AG20443 (cell line): Measurements from ENCODE around the gene PEAR1.

Experiments used
- DNase-seq: peaks from one replicate; pipeline ENCODE4 v3.0.0; 2012; ENCODE audit warnings: low spot score, mixed read lengths

The PEAR1 gene

DNA sequence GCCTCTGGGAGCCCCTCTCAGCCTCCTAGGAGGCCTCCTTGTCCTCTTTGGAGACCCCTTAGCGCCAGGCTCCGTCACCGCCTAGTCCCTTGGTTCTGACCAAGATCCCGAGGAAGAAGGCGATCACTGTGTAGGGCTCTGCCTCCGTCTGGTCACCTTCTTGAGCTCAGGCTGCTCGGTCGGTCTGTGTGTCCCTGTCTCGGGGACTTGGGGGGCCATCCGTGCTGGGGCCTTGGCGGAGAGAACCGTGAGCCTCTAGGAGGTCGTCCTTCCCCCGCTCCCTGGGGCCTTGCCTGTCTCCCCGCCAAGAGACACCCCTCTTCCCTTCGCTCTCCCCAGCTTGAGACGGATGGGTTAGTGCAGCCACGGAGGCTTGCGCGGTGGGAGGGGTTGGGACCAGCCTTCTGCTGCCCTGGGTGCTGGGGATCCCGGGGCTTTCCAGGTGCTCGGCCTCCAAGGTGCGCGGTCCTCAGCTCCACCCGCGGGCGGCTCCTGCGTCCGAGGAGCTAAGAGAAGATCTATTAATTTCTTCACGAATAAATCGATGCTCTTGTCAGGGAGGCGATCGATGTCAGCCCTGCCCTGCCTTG lies 33.9 kb upstream of the PEAR1 start:
- peak; percentile 53 for DNase-seq

DNA sequence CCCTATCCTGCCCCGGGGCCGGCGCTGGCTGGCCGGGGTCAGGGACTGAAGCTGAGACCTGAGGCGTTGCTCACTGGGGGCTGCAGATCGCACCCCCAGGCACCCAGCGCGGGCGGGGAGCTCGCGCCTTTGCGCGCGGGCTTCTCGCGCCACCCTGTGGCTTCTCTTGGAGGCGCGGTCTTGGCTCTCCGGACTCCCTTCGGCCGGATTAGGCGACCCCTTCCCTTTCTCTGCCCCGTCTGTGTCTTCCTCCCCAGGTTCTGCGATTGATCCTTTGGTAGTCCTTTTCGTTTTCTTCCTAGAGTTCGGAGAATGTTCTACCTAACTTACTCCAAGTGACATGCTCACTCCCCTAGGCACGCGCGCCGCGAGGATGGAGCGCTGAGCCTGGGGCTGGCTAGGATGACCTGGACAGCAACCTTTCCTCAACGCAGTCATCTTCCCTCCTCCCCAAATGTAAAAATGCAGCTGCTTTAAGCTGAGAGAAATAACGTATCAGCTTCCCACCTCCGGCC lies 33.3 kb upstream of the PEAR1 start:
- DNase-seq: peak; percentile 86

DNA sequence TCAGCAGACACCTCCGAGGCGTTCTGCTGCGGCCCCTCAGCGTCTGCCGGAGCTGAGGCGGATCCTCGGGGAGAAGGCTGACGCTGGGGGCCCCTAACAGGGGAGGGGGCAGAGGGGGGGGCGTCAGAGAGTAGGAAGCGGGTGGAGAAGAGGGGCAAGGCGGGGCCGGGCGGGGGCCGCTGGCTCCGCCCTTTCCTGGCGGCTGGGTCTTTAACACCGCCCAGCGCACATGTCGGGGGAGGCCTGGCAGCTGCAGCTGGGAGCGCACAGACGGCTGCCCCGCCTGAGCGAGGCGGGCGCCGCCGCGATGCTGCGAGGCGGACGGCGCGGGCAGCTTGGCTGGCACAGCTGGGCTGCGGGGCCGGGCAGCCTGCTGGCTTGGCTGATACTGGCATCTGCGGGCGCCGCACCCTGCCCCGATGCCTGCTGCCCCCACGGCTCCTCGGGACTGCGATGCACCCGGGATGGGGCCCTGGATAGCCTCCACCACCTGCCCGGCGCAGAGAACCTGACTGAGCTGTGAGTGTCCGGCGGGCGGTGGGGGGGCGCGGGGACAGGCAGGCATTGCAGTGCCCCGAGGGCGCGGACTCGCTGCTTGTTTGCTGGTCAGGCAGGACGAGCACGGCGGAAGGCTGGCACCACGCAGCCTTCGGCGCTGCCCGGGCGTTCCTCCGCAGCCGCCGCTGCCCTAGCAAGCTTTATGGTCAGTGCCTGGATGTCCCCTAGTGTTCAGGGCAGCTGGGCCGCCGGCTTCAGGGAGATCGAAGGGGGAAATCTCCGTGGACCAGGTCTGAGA lies 32.7 kb upstream of the PEAR1 start, which contains the start of gene NTRK1:
Gene NTRK1, plus strand, starts transcription at position 238 of the 796 bp plus-strand sequence. Its CDS starts 70 bp downstream, at position 308.
- peak; percentile 67 for DNase-seq

DNA sequence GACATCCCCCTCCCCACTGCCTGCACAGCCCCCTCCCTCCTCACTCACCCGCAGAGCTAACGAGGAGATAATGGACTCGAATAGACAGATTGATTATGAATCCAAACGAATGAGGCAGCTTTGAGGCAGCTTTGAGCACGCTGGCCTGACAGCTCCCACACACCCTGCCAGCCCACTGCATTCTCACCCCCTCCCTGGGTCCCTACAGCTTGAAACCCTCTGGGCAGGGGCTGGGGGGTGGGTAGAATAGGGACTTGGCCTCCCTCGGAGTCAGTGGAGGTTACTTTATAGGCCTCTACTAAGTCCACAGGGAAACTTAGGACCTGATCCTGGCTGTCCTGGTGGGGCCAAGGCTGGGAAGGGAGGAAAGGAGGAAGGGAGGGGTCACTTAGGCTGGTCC lies 30.9 kb upstream of the PEAR1 start:
- no peak for DNase-seq

DNA sequence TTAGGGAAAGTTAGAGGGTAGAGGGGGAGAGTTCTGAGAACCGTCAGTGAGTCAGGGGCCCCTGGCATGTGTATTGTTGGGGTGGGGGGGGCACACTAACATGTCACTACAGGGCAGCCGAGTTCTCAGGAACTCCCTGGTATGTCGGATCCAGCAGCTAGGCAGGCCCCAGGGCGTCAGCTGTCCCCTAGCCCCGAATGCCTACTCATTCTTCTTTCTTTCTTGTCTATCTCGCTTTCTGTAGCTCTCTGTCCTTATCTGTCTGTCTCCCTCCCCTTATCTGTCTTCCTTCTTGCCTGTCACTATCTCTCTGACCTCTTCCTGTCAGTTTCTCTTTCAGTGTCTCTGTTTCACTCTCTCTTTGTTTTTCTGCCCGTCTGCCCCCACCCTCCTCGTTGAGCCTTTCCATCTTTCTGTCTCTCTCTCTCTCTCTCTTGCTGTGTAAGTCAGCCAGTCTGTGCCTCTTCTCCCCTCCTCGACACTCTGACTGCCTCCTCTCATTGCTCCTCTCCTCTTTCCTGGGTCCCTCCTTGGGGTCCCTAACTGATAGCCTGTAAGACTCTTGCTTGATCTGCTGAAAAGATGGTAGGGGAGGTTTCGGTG lies 30.4 kb upstream of the PEAR1 start:
- no peak for DNase-seq

DNA sequence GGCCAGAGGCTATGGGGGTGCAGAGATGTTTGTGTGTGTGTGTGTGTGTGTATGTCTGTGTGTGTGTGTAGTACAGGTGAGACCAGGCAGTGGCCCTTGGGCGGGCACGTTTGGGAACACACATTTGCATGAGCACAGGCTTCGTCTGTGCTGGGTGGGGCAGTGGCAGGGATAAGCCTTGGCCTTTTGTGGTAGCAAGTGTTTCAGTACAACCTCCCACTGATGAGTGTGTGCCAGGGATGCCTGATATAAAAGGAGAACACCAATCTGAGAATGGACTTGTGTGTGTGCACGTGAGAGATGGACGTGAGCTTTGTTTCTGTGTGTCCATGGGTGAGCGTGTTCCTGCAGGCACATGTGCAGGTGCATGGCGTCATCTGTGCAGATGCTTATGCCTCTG lies 29.9 kb upstream of the PEAR1 start:
- no peak for DNase-seq

DNA sequence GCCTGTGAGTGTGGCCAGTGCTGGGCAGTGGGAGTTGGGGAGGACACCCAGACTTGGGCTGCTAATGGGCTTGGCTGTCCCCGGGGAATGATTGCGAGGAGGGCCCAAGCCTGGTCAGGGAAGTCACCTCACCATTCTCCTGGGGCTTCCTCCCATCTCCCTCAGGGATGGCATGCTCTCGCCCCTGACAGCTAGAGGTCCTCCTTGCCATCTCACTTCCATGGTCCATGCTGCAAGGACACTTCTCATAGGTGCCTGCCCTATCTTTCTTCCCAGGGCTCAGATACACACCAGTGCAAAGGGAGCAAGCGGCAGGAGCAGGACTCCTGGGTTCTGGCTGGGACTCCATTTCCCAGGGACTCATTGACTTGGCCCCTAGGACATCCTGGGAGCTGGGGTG lies 28.7 kb upstream of the PEAR1 start:
- DNase-seq: no peak

DNA sequence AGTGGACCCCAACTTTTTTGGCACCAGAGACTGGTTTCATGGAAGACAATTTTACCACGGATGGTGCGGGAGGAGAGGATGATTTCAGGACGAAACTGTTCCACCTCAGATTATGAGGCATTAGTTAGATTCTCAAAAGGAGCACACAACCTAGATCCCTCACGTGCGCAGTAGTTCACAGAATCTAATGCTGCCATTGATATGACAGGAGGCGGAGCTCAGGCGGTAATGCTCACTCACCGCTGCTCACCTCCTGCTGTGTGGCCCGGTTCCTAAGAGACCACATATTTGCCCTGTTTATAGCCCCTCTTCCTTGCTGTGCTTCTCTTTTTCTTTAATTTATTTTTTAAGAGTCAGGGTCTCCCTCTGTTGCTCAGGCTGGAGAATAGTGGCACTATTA lies 28.3 kb upstream of the PEAR1 start:
- DNase-seq: no peak

DNA sequence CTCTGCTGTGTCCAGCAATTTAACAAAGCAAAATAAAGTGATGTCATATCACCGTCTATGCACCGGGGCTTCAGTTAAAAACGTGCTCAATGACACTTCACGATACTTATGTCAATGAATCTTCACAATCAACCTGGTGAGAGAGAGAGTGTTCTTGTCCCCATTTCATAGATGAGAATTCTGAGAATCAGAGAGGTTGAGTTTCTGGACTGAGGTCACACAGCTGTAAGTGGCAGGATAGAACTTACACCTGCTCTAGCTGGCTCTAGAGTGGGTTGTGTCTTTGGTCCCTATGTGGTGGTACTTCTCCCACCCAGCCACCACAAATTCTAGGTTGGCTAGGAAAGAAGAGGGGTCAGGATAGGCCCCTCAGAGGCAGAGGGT lies 27.7 kb upstream of the PEAR1 start:
- DNase-seq: no peak

DNA sequence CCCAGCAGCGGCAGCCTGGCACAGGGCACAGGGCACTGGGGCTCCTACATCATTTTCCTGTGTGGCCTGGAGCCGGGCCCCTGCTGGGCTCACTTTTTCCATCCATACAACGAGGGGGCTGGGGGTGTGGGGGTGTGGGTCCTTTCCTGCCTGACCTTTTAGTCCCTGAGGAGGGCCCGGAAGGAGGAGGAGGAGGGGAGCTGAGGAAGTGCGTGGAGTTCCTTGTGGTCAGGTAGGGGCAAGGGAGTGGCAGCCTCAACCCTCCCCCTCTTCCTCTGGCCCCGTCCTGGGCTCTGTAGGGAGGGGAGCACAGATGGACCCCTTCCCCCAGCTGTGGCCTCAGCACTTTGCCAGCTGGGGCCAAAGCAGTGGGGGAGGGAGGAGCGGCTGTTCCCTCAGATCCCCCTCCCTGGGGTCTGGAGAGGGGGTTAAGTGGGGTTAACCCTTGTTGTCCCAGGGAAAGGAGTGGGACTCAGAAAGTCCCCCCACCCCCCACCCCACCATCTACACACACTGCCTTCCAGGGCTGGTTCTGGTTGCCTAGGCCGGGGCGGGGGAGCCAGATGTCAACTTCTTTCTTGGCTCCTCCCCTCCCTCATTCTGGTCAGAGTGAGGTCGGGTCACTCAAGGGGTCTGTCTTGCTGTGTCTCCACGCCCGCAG lies 27.1 kb upstream of the PEAR1 start:
- DNase-seq: no peak

DNA sequence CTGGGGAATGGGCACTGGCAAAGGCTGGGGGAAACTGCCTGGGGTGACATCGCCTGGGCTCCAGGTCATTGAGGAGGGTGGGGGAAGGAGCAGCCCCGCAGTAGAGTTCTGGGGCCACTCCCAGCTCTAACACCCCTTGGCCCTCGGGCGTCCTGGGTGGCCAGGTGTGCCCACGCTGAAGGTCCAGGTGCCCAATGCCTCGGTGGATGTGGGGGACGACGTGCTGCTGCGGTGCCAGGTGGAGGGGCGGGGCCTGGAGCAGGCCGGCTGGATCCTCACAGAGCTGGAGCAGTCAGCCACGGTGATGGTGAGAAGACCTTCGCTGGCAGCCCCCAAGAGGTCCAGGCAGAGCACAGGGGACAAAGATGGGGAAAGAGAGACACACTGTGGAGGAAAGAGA lies 25.2 kb upstream of the PEAR1 start:
- DNase-seq: no peak

DNA sequence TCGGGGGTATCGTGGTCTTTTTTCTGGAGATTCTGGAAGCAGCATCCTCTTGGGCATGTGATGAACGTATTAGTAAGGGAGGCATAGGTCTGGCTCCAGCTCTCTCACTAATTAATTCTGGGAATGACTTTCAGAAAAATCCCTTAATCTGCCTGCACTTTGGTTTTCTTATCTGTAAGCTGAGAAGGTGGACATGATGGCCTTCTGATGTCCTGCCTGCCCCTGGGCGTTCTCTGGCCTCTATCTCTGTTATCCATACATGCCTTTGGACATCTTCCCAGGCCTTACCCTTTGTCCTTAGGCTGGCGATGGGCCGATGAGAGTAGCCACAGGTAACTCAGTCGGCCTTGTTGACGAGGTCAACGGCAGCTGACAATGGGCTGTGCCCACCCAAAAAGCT lies 24.1 kb upstream of the PEAR1 start:
- no peak for DNase-seq

DNA sequence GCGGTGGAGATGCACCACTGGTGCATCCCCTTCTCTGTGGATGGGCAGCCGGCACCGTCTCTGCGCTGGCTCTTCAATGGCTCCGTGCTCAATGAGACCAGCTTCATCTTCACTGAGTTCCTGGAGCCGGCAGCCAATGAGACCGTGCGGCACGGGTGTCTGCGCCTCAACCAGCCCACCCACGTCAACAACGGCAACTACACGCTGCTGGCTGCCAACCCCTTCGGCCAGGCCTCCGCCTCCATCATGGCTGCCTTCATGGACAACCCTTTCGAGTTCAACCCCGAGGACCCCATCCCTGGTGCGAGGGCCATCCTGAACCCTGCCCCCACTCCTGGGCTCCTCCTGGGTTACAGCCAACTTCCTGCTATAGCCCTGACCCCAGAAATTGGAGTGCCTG lies 19.9 kb upstream of the PEAR1 start:
- no peak for DNase-seq

DNA sequence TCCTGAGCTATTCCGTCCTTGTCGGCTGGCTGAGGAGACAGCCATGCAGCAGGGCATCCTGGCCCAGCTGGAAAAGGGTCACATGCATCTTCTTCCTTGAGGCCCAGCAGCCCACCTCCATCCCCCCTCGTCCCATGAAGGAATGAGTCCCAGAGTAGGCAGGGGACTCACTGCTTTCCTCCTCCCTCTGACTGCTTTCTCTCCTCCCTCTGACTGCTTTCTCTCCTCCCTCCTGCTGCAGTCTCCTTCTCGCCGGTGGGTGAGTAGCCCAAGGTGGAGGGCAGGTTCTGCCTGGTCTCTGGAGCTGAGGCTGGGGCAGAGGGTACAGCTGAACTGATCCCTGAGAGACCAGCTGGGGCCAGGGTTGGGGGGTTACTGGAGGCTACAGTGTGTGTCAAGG lies 19.4 kb upstream of the PEAR1 start:
- DNase-seq: no peak

DNA sequence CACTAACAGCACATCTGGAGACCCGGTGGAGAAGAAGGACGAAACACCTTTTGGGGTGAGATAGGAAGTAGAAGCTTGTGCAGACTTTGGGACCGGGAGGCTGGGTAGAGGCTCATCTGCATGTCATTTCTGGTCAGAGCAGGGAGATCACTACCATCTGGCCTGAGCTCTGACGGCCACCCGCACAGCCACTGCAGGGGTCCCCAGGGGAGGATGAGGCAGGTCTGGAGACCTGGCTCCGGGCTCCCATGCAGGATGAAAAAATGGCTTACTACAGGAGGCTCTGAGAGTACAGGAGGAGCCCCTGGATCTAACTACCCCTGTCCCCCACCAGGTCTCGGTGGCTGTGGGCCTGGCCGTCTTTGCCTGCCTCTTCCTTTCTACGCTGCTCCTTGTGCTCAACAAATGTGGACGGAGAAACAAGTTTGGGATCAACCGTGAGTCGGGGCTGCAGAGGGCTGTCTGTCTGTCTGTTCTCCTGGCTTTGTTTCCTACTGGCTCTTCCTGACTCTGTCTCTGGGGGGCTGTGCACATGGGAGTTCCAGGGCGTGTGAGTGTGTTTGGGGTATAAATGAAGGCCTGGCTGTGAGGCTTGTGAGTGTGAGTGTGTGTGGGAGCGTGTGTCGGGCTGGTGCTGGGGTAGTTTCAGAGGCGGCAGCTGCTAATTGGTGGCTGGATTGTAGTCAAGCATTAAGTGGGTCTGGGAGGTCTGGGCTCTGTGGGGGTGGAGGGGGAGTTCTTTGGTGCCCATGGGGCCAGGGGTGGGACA lies 18.8 kb upstream of the PEAR1 start:
- no peak for DNase-seq

DNA sequence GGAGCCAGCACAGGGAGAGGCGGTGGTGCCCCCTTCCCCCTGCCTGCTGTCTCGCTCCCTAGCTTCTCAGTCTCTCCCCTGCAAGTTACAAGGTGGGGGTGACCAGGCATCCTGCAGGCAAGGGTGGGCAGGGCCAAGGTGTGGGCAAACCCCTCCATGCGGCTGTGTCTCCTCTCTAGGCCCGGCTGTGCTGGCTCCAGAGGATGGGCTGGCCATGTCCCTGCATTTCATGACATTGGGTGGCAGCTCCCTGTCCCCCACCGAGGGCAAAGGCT lies 18.2 kb upstream of the PEAR1 start:
- no peak for DNase-seq

DNA sequence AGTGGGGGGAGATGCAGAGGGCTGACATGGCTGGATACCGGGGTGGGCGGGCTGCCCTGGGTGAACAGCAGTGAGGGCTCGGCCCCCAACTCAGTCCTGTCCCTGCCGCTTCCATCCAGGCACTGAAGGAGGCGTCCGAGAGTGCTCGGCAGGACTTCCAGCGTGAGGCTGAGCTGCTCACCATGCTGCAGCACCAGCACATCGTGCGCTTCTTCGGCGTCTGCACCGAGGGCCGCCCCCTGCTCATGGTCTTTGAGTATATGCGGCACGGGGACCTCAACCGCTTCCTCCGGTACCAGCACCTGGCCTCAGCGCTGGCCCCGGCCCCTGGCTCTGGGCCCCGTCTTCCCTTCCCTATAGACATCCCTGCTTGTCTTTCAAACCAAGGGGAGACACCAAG lies 17.2 kb upstream of the PEAR1 start:
- DNase-seq: no peak

DNA sequence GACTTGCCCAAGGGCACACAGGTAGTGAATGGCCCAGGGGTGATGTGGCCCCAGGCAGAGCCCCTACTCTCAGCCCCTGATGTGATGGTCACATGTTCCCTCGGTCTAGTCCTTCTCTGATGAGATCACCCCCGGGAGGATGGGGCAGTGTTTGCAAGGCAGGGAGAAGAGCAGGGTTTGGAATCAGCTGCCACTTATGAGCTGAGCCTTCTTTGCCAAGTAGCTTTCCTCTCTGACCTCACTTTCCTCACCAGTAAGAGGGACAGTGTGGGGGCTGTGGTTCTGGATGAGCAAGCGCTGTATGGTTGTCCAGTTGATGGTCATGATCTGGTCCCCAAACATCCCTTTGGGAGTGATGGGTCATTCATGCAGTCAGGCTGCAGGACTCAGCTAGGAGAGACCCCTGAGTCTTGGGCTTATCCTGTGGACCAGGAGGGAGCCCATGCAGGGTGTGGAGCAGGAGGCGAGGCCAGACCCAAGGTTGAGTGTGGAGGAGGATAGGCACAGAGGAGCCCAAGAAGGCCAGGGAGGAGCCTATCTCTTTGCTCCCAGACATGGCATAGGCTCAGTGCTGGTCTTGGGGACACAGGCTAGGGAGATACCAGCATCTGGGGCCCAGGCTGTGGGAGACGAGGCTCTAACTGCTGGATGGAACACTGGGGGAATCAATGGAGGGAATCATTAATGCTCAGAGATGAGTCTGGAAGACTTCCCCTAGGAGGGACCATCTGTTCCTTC lies 15.9 kb upstream of the PEAR1 start:
- no peak for DNase-seq

DNA sequence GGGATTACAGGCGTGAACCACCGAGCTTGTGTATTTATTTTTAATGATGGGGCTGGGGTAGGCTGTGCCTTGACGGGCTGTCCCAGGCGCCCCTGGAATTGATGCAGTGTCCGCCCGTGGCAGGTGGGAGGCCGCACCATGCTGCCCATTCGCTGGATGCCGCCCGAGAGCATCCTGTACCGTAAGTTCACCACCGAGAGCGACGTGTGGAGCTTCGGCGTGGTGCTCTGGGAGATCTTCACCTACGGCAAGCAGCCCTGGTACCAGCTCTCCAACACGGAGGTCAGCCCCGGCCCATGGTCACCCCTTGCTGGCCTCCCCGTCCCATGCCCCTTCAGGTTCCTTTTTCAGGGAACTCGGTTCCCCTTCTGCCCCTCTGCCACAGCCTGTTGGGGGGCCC lies 13.6 kb upstream of the PEAR1 start:
- no peak for DNase-seq

DNA sequence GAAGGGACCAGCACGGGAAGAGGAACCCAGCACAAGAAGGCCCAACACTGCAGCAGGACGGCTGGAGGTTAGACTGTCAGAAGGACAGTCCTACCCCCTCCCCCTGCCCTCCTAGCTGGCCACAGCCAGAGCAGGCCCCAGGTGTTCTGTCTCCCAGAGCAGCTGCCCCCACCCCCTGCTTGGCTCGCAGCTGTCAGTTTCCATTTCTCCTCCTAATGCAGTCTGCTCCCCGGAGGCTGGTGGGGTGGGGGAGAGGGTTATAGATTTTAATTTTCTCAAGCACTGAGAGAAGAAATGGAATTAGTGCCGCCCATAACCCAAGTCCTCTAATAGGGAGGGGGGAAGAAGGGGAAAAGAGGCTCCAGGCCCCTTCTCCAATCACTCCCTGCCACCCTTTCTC lies 13.0 kb upstream of the PEAR1 start:
- DNase-seq: no peak

DNA sequence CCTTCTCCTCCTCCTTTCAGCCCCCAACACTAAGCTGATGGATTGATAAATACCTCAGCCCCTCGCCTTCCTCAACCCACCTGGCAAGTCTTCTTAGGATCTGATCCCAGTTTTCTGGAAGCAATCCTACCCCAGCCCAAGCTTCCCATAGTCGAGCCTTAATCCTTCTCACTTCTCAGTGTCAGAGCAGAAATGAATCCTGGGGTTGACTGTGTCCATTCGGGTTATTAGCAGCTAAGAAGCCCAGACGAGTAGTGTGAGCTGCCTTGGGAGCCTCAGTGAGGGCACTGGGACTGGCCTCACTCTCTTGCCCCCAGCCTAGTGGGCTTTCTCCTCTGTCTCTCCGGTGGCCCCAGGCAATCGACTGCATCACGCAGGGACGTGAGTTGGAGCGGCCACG lies 12.4 kb upstream of the PEAR1 start:
- no peak for DNase-seq

DNA sequence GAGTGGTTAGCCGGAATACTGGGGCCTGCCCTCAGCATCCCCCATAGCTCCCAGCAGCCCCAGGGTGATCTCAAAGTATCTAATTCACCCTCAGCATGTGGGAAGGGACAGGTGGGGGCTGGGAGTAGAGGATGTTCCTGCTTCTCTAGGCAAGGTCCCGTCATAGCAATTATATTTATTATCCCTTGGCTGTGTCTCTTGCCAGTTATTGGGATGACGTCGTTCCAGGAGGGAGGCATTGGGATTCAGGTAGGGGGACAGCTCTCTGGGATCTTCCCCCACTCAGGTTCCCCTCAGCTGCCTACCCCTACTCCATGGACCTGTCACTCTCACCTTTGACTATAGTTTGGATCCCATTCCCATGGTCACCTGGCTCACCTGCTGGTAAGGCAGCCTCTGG lies 11.9 kb upstream of the PEAR1 start:
- no peak for DNase-seq
